NCI-H2196 (cell line): ENCODE data around the gene CALHM5.

Source experiments
- DNase-seq: peaks from one replicate; lab custom pipeline; 2025; ENCODE audit not compliant: unreplicated experiment; lab: John Stamatoyannopoulos, UW

Gene CALHM5

DNA sequence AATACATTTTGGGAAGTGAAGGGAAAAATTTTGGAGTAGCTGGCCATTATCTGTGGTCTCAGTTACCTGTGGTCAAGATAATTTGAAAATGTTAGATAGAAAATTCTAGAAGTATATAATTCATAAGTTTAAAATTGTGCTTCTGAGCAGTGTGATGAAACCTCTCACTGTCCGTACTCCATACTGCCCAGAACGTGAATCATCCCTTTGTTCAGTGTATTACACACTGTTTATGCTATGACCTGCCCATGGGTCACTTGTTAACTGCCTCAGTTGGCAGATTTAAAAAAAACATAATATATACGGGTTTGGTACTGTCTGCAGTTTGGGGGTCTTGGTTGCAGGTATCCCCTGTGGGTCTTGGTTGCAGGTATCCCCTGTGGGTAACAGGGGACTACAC lies 4.1 kb upstream of the CALHM5 start:
- no peak for DNase-seq

DNA sequence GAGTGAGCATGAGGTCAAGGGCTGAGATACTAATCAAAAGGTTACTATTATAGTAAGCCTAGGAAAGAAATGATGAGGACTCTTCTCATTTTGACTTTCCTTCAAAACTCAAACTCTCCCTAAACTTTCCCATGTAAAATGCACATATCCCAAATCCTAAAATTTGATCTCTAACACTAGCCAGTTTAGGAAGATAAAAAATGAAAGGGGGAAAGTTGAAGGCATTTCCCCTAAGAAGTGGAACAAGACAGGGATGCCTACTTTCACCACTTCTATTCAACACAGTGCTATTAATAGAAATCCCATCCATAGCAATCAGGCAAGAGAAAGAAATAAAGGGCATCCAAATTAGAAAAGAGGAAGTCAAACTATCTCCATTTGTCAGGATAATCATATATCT lies 2.9 kb upstream of the CALHM5 start:
- DNase-seq, result no peak

DNA sequence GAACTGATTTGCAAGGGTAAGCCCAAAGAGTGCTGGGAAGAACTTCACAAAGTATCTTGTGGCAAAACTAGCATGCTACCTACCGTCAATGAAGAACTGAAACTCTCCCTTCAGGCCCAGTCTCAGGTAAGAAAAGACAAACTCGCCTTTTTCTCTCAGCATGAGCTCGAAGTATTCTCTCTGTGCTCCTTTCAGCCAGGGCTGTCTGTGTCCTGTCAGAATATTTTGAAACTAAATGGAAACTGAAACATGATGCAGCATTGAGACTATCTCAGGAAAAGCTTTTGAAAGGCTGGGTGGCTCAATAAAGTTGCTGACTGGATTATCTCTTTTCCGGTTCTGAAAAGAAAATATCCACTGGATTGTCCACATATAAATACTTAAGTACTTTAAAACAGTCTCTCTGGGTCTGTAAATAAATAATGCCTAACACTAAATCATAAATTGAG lies 696 bp downstream of the CALHM5 start:
- DNase-seq, result no peak

DNA sequence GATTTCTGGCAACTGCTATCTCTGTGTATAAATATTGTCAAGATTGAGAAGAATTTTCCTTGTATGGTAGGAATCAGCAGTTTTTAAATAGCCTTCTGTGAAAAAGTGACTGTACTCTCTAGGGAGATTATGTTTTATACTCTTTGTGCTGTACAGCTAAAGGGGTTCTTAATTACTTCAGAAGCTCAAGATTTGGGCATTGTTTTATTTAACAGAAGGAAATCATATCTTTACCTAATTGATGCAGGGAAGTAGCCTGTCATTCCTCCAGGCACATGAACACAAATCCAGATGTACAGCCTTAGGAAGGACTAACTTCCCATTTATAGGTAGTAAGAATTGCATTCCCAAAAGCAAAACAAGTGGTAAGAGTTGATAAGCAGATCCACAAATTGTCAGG lies 1.3 kb downstream of the CALHM5 start:
- no peak for DNase-seq

DNA sequence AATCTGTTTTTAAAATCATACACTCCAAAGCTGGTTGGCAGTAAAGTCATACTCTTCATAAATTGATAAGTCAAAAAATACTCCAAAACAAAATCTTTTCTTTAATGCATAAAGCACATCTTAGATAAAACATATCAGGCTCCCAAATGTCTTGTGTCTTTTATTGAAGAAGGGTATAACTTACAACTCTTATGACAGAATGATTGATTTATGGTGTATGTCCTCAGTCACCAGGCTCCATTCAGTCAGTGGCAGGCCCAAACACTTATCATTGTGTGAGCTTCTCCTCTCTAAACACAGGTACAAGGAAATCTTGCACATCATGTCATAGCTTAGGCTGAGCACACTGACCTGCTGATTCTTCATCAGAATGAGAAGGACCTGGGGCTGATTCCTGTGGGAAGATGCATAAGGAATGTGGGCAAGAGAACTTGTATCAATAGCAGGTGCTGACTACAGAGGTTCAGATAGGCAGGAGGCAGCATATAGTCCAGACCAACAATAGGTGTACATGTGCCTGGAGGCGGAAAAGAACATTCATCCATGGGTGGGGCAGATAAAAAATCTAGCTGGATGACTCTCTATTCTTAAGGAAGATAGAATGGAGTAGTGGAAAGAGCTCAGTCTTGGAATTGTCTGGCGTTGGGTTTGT lies 1.9 kb downstream of the CALHM5 start:
- no peak for DNase-seq

DNA sequence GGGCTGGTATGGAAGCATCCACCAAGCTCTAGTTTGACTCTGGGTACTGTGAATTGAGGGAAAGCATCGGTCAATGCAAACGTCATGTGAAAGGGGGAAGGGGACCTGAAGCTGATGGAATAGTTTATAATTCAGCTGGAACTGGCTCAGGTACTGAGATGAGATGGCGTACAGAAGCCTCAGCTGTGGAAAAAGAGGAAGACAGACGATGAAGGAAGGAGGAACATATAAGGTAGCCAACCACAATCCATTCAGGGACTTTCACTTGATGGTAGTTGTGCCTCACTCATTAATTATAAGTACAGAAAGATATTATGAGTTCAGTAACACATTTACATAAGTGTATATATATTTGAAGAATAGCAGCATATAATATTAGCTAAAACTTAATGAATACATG lies 2.7 kb downstream of the CALHM5 start:
- no peak for DNase-seq

DNA sequence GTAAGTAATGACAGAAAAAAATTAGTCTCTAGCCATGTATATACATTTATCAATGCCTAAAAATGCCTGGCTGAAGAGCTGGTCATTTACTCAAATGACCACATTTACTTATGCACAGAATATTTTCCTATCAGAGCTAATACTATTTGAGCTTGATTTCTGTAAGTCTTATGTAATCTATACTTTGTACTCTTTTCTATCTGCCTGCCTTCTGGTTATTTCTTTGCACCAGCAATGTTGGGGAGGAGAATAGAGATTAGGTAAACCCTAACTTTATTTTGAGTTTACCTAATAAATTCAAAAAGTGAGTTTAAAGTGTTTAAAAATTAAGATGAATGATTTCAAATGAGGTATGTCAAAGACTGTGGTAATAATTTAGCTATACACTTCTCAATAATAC lies 3.7 kb downstream of the CALHM5 start:
- DNase-seq, result no peak

DNA sequence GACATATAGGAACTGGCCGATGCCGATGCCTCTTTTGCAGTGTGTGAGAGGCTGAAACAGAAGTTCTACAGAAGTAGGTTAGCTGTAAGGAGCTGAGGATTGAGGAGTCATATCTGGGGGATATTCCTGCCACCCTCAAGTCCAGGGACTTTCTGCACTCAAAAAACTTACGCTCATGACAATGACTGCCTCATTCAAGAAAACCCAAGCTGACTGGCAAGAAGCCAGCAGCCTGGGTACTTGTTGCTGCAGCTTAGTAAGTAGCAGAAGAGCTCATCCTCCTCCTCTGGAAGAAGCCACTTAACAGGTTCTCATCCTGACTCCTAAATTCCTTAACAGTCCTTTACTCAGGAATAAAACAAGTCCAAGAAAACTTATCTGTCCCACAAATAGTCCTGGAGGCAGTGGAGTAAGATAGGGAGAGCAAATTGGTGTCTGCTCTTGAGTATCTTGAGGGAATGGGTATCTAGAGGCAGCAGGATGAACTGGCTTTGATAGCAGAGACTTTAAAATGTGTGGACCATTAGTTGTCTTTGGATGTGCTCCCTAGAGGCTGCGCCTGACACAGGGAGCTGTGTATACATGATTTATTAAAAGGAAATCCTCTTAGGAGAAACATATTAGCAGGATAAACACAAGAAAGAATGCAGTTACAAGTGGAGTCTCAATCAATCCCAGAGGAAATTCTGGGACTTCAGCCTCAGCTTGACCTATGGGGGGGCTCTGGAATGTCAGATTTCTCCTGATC lies 7.4 kb downstream of the CALHM5 start:
- peak; percentile 11 for DNase-seq

DNA sequence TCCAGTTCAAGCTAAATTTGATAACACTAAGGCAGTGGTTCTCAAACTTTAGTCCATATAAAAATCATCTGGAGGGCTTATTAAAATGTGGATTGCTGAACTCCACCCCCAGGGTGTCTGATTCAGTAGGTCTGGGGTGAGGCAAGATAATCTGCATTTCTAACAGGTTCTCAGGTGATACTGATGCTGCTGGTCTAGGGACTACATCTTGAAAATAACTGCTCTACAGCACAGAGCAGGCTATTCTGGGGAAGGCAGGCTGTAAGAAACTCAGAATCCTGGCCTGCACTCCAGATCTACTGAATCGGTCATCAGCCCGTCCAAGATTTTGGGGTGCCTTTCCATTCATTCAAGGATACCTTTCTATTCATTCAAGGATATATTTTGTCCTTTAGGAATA lies 11.5 kb downstream of the CALHM5 start:
- DNase-seq, result no peak

DNA sequence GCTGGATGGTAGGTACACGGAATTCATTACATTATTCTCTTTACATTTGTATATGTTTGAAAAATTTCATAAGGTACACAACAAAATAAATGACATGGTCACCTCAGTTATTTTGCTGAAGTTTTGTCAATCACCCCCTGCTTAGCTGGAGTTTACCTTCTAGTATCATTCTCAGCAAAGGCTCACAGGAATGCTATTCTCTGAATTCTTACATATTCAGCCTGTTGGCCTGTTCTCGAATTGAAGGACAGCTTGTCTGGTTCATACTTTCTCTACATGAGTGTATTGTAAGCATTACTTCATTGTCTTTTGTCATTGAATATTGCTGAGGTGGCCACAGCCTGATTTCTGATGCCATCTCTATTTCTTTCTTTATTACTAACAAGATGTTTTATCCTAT lies 12.8 kb downstream of the CALHM5 start:
- no peak for DNase-seq

DNA sequence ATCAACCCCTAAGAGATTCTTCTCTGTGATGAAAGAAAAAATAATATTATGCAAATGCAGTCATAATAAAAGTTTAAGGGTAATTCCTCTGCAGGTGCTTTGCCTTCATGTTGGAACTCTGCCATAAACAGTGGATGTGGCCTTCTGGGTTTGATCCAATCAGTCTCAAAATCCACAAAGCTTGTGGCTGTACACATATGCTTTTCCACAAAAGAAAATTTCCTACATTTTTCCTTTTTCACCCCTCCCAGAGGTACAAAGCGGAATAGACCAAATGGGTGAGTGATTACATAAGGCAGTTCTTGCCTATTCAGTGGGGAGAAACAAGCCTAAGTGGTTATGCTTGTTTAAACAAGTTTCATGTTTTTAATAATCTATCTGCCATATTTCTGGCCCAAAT lies 16.7 kb downstream of the CALHM5 start:
- DNase-seq, result no peak

DNA sequence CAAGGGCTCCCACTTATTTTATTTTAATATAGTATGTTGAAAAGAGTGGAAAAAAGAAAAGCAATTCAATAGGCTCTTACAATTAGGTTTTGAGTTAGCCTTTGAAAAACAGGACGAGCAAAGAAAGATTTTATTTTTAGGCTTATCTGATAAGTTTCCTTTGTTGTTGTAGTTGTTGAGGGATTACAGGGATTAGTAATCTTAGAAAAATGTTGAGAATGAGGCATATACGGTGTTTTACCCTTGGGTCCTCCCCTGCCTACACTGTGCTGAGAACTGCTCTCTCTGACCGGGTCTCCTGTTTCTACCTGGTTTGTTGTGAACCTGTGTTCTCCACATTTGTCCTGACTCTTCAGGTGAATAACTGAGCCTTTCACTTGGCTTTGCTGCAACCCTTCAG lies 17.3 kb downstream of the CALHM5 start:
- DNase-seq, result no peak

DNA sequence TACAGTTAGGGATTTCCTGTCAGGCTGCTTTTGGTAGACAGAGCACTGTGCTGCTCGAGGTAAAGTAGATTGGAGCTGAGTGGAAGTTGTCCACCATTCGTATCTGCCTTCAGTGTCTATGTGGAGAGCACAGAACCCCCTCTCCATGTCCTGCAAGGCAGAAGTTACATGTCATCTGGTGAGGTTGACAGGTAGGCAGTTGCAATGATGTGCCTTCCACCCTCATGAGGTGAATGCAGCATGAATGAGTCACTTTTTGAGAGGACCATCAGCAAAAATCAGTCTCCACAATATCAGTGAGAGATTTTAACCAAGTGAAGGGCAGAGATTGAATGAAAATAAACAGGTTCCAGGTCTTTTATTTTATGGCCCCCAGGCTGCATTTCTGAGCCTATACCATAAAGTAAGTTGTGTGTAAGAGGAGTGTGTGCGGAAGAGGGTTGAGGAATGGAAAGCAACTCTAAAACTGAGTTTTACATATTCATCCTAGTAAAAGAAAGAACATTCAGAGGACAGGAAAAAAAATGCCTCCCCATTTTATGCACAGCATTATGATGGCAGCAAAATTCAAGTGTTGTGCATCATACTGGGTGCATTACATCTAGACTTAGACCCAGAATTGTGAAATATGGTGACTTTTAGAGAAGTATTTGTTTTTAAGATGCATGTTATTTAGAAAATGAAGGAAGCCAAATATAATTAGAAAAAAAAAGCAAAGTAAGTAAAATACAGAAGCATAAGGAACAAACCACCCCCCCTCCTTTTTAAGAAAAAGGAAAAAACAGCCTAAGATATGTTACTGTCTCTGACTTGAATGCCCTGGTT lies 18.2 kb downstream of the CALHM5 start:
- DNase-seq, result no peak

DNA sequence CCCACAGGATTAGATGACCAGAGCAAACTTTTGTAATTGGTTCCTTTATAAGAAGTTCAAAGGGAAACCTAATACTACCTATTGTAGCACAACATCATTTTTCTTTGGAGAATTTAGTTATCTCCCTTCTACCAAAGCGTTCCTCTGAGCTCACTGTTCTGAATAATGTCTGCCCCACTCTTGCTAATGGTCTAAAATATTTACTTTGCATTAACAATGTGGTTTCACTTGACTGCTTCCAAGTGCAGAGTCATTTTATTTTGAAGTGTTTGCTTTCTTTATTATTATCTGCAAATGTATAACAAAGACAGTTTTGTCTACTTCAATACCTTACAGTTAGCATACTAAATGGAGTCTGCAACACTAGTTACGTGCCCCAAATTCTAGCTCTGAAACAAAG lies 19.0 kb downstream of the CALHM5 start:
- peak; percentile 49 for DNase-seq

DNA sequence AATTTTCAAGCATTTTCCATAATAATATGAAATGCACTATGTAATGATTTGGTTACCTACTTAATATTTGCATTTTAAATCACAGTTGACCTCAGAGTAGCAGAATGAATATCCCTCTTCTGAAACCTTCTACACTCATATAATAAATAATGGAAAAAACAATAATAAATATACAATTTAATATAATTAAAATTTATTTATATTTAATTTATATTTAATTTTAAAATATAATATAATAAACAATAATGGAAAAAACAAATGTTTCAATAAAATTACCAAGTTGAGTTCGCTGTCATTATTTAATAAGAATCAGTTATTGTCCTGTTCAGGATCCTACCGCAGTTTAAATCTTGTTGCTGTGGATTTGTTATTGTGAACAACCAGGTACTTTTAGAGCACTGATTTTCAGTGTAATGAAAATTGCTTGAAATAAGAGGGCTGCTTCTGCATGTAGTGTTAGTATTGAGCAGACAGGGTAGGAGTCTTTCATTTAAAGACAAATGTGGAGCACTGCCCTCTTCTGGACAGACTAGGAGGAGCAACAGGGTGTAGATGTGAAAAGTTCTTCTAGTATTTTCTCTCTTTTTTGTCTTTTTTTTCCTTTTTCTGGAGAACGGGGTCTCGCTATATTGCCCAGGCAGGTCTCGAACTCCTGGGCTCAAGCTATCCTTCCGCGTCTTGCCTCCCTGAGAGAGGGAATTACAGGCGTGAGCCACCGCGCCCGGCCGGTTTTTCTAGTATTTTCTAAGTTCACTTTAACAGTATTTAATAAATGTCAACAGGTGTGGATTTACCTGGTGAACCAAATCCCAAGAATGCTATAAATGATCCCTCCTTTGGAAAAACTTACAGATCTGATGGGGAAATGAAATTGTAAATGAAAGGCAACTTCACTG lies 20.5 kb downstream of the CALHM5 start:
- peak; percentile 57 for DNase-seq

DNA sequence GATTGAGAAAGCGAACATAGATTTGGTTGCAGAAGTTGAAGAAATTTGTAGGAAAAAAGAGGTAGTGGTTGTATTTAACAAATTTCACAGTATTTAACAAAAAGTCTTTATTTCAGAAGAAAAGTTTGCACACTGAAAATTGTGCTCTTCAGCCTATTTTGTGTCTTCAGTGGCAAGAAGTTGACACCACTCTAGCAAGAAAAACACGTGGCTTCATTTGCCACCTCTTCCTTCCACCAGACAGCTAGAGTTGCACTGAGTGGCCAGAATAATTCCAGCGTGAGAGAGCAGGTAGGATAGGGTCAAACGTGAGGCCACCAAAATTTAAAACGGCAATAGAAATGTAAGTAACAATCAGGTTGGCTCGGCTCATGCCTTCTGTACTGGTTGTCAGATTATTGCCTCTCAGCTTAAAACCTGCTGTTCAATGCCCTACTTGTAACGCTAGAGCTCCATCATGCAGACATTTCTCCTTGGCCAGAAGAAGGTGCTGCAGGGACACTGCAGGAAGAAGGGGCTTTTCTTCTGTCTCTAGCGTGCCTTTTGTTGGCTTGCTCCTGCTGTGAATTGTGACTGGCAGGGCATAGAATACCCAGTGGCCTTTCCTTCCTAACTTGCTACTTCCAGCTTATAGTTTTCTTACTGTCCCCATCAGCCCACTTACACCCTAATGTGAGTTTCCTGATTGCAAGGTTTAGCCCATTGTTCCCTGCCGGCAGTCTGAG lies 22.0 kb downstream of the CALHM5 start:
- no peak for DNase-seq

DNA sequence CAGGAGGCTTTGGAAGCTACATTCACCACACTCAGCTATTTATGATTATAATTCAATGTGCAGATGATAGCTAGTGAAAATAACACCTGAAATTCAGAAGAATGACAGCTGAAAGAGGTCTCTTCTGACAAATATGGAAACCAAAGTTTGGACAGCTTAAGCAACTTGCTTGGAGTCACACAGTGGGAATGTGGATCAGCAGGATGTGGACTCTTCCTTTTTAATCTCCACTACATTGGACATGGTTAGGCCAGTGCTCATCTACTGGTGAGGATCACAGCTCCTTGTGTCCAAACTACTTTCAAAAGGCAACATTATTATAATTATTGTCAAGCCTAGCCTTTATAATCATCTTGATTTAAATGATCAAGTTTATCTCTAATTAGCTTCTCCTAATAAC lies 23.7 kb downstream of the CALHM5 start:
- DNase-seq, result no peak

DNA sequence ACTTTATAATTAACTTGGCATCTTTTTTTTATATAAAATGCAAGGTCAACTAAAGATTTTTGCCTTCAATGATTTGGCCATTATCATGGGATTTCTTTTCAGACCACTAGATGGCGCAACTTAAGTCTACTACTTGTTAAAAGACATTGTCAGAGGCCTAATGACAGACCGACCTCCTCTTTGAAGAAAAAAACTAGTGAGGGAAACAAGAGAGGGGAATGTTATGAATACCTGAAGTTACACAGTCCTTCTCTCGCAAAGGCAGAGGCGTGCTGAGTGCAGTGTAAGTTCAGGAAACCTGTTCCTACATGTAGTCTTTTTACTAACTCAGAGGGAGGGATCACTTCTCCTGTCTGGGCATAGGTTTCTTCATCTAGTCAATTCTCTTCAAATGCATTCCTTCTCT lies 24.8 kb downstream of the CALHM5 start:
- peak; percentile 77 for DNase-seq

DNA sequence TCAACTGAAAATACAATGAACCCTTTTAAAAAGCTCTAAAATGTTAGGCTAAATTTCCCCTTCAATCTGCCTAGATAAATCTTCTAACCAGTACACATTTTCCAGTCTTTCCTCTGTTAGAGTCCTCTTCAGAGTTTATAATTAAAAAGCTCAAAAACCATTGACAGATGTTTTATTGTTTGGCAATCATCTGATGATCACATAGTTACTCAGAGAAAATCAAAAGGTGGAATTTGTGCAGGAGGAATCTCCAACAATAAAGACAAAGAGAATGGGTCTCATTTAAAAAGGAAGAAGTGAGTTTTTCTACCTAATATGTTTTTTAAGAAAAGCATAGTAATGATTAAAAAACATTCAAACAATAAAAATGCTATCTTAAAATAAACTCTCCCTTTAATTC lies 31.0 kb downstream of the CALHM5 start:
- no peak for DNase-seq

DNA sequence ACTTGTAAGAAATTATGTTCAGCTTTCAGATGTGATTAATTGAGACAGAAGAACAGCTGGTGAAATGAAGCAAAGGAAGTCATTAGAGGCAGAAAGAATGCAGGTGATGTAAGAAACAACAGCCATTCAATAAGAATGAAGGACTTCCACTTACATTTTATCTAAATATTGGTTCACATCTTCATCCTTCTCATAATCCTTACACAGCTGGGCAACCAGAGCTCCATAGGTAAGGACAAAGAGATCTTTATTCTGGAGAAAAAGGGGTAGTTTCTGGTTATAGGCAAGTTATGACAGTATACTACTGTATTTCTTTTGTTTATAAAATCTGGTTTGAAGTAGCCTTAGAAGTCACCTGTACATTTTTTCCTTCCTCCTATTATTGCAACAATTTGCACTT lies 31.7 kb downstream of the CALHM5 start:
- no peak for DNase-seq
